ENCODE measurements around the gene YWHAB. TPM values are rescaled to one million over a fixed set of nuclear protein-coding genes. Genes with fewer than 3 reads are reported as not detected.
"Not testable (repeated sequence)": the region's sequence is repeated elsewhere in the genome, so short reads cannot be mapped to it uniquely, and the experiment has no call there.

YWHAB gene
- total RNA-seq, 2 donors from 2014 or later, result 135 to 156 TPM

DNA sequence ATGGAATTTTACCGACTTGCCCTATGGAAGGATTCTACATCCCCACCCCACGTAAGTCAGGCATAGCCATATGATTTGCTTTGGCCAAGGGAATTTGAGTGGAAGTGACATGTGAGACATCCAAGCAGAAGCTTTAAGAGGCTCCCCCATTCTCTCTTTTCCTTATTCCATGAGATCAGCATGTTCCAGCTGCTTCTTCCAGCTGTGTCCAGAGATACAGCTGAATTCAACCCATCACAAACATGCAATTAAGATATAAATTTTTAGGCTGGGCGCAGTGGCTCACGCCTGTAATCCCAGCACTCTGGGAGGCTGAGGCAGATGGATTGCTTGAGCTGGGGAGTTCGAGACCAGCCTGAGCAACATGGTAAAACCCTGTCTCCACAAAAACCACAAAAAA lies 16.0 kb upstream of the YWHAB start:
- no peaks in the 10 kb centered on the region for H3K27me3 ChIP-seq (replicated peaks; ENCODE audit: insufficient read depth)
- H3K9me3 ChIP-seq, result no peaks in the 10 kb centered on the region
- ATAC-seq (ENCODE audit: insufficient number of reproducible peaks, low FRiP score, low read depth), result no peak
- no peak overlapping the region for H3K27ac ChIP-seq
- H3K4me3 ChIP-seq, result no peak overlapping the region
- TF ChIP-seq, protein P1, sequence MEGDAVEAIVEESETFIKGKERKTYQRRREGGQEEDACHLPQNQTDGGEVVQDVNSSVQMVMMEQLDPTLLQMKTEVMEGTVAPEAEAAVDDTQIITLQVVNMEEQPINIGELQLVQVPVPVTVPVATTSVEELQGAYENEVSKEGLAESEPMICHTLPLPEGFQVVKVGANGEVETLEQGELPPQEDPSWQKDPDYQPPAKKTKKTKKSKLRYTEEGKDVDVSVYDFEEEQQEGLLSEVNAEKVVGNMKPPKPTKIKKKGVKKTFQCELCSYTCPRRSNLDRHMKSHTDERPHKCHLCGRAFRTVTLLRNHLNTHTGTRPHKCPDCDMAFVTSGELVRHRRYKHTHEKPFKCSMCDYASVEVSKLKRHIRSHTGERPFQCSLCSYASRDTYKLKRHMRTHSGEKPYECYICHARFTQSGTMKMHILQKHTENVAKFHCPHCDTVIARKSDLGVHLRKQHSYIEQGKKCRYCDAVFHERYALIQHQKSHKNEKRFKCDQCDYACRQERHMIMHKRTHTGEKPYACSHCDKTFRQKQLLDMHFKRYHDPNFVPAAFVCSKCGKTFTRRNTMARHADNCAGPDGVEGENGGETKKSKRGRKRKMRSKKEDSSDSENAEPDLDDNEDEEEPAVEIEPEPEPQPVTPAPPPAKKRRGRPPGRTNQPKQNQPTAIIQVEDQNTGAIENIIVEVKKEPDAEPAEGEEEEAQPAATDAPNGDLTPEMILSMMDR (IDR thresholded peaks at IDR 0.05), result no peak
- no peak for DNase-seq (ENCODE audit: low spot score)
- peaks cover 9 to 13% of the 10 kb centered on the region in 2 donors for H3K4me1 ChIP-seq (ENCODE audit: control insufficient read depth in 1 of 2, low read depth in 2 of 2)
- H3K36me3 ChIP-seq, result no peaks in the 10 kb centered on the region

DNA sequence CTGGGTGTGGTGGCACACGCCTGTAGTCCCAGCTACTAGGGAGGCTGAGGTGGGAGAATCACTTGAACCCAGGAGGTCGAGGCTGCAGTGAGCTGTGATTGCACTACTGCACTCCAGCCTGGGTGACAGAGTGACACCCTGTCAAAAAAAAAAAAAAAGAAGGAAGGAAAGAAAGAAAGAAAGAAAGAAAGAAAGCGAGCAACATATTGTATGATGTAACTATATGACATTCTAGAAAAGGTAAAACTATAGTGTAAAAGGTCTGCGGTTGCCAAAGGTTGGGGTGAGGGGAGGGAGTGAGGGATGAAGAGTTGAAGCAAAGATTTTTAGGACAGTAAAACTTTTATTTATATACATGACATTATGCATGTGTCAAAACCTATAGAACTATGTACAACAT lies 3.1 kb upstream of the YWHAB start:
- not testable (repeated sequence) for H3K36me3 ChIP-seq; H3K27me3 ChIP-seq (replicated peaks; ENCODE audit: insufficient read depth); DNase-seq (ENCODE audit: low spot score); ATAC-seq (ENCODE audit: insufficient number of reproducible peaks, low FRiP score, low read depth); H3K4me3 ChIP-seq; H3K27ac ChIP-seq; H3K9me3 ChIP-seq
- peaks cover 8 to 18% of the 10 kb centered on the region in 2 donors for H3K4me1 ChIP-seq (ENCODE audit: control insufficient read depth in 1 of 2, low read depth in 2 of 2)

DNA sequence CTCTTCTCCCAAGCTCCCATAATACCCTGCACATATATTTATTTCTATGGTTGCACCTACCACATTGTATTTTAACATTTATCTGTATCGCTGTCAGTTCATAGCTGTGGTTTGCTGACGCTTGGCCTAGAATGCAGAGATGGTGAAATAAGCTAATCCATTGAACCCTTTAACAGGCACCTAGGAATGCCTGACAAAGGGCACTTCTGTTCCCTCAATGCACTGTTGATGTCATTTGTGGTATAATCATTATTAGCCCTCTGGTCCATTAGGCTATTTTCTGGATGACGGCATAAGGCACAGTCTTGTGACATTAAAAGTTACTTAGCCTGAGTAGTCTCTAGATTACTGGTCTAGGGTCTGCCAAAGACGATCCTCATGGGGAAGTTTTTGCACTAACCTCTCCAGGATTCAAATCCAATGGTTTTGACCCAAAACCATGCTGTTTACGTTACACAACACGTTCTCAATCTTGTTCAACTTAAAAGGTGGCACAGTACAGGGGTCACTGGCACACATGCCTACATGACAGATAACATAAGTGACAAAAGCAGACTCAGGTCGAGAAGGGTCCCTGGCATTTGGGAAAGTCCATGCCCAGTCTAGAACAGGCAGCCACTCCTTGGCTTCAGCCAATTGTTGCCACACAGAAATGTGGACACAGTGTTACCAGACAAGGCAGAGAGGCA lies 2.1 kb upstream of the YWHAB start:
- DNase-seq (ENCODE audit: low spot score) (no peak), ATAC-seq (ENCODE audit: insufficient number of reproducible peaks, low FRiP score, low read depth) (no peak)
- Histone ChIP-seq H3K36me3 (no peaks in the 10 kb centered on the region), H3K27ac (no peak overlapping the region), H3K9me3 (no peaks in the 10 kb centered on the region), H3K4me3 (no peak overlapping the region), H3K4me1 (ENCODE audit: control insufficient read depth in 1 of 2, low read depth in 2 of 2) (peaks cover 18 to 28% of the 10 kb centered on the region in 2 donors), H3K27me3 (replicated peaks; ENCODE audit: insufficient read depth) (no peaks in the 10 kb centered on the region)
- TF ChIP-seq, protein P1 (IDR thresholded peaks at IDR 0.05), result no peak

DNA sequence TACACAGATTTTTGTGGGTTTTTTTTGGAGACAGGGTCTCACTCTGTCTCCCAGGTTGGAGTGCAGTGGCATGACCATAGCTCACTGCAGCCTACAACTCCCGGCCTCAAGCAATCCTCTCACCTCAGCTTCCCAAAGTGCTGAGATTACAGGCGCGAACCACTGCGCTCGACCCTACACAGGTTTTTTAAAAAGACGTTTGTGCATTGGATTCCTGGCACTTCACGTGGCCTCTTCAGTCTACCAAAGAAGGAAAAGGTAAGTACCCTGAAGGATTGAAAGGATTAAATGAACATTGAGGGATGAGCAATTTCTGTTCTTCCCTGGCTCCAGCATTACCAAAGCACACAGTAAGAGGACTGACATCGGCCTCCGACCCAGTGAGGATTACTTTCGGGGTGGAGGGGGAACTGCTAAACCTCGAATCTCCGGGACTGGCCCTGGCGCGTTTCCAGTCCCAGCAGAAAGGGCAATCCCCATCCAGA lies 556 bp upstream of the YWHAB start:
- H3K27ac ChIP-seq, result peak overlapping the region; percentile 66 to 97
- ATAC-seq (ENCODE audit: insufficient number of reproducible peaks, low FRiP score, low read depth), result no peak

DNA sequence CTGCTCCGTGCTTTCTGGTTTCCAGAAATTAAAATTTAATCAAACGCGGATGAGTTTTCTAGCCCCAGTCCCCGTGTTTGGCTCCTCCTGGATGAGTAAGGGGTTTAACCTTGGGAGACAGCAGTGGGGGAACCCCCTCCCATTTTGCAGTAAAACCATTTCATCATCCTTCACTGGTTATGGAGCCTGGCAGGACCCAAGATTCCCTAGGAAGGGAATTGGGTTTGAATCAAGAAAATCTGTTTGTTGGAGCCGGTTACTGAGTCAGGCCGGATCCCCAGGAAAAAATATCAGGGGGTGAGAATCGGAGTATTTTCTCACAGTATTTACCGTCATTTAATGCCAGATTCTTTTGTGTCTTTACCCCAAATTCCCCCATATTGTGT lies 754 bp downstream of the YWHAB start:
- TF ChIP-seq, protein P1 (IDR thresholded peaks at IDR 0.05), result no peak
- peaks cover 32 to 51% of the 10 kb centered on the region in 2 donors for H3K4me1 ChIP-seq (ENCODE audit: control insufficient read depth in 1 of 2, low read depth in 2 of 2)
- DNase-seq (ENCODE audit: low spot score) (no peak), ATAC-seq (ENCODE audit: insufficient number of reproducible peaks, low FRiP score, low read depth) (no peak)
- H3K27me3 ChIP-seq (replicated peaks; ENCODE audit: insufficient read depth), result no peaks in the 10 kb centered on the region
- peak overlapping the region; percentile 97 for H3K27ac ChIP-seq
- no peaks in the 10 kb centered on the region for H3K36me3 ChIP-seq
- H3K4me3 ChIP-seq, result peak overlapping the region; percentile 95
- H3K9me3 ChIP-seq, result no peaks in the 10 kb centered on the region

More for the DNA sequence above, 556 bp upstream of the YWHAB start:
- no peaks in the 10 kb centered on the region for H3K9me3 ChIP-seq
- no peak for DNase-seq (ENCODE audit: low spot score)
- no peaks in the 10 kb centered on the region for H3K27me3 ChIP-seq (replicated peaks; ENCODE audit: insufficient read depth)
- TF ChIP-seq, protein P1 (IDR thresholded peaks at IDR 0.05), result no peak
- H3K4me3 ChIP-seq, result peak overlapping the region; percentile 95
- peaks cover 32 to 44% of the 10 kb centered on the region in 2 donors for H3K4me1 ChIP-seq (ENCODE audit: control insufficient read depth in 1 of 2, low read depth in 2 of 2)
- H3K36me3 ChIP-seq, result no peaks in the 10 kb centered on the region

All from thoracic aorta (tissue), 2 donors.